HTR-8/SVneo (cell line): Measurements from ENCODE around the gene GATAD2A.

Experiments
- DNase-seq: peaks from one replicate; pipeline ENCODE4 v3.0.0; 2011; ENCODE audit warnings: low spot score, mixed read lengths; ENCODE audit not compliant: insufficient read length
- FAIRE-seq: peaks from 2 replicates; lab custom pipeline; 2011; peaks lifted over from hg19 to GRCh38; lab: Jason Lieb, UNC

GATAD2A gene

DNA sequence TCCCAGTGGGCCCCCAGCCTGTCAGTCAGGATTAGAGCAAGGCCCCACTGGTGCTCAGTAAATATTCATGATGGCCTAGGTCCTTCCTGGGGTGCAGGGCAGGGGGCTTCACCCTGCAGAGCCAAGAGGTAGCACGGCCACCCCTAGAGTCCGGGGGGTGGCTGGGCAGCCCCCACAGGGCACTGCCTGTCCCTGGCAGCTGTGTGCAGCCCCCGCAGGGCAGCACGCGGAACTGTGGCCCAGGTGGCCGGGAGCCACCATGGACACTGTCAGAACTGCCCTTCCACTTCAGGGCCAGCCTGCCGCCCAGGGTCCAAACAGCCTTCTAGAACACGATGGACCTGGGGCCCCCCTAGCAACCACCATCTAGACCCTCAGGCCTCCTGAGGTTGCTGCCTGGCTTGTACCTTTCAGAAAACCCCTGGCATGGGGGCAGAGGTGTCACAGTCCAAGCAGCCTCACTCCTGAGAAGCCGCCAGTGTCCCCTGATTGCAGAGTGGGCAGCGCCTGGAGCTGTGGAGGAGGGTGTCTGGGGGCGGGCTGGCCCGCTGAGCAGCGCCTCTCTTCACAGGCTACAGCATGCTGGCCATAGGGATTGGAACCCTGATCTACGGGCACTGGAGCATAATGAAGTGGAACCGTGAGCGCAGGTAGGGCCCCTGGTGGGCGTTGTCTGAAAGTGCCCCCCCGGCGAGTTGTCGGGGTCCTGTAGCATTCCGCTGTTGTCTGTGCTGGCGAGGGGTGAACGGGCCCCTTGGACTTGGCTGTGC lies 120.3 kb downstream of the GATAD2A start:
- DNase-seq (no peak), FAIRE-seq (no peak)

DNA sequence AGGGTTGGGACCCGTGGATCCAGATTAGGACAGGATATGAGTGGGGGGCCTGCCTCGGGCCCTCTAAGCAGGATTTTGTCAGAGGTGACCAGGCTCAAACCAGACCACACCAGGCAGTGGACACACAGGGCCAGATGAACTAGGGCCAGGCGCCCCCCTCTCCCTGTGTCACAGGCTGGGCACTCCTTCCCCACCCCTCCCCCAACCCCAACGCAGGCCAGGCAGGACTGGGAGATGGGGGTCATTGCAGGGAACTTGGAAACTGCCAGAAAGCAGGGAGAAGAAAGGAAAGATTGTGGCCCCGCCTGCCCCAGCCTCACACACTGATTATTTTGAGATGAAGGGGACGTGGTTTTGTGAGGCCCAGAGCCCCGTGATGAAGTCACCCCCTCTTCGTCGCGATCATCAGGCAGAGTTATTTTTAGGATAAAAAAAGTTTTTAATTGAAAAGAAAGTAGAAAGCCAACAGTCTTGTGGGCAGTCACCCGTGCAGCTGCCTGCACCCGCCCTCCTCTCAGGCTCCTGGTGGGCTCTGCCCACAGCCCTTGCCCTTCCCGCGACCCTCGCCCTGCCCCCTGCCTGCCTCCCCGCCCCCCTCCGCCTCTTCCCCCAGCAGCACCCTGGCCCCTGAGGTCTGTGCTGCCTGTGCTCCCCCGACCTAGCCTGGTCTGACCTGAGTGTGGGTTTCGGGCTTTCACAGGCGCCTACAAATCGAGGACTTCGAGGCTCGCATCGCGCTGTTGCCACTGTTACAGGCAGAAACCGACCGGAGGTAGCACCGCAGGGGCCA lies 121.3 kb downstream of the GATAD2A start:
- FAIRE-seq = no peak
- no peak for DNase-seq

DNA sequence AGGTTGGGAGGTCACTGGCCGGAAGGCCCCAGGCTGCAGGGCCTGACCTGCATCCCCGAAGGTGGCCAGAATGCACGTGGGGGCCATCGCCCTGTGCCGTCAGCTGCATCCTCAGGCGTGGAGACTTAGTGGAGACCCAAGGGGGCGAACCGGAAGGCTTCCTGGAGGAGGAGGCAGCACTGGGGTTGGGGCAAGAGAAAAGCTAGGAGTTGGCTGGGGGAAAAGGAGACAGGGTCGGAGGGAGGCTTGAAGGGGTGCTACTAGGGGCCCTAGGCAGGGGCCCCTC lies 121.8 kb downstream of the GATAD2A start:
- FAIRE-seq (no peak), DNase-seq (no peak)

DNA sequence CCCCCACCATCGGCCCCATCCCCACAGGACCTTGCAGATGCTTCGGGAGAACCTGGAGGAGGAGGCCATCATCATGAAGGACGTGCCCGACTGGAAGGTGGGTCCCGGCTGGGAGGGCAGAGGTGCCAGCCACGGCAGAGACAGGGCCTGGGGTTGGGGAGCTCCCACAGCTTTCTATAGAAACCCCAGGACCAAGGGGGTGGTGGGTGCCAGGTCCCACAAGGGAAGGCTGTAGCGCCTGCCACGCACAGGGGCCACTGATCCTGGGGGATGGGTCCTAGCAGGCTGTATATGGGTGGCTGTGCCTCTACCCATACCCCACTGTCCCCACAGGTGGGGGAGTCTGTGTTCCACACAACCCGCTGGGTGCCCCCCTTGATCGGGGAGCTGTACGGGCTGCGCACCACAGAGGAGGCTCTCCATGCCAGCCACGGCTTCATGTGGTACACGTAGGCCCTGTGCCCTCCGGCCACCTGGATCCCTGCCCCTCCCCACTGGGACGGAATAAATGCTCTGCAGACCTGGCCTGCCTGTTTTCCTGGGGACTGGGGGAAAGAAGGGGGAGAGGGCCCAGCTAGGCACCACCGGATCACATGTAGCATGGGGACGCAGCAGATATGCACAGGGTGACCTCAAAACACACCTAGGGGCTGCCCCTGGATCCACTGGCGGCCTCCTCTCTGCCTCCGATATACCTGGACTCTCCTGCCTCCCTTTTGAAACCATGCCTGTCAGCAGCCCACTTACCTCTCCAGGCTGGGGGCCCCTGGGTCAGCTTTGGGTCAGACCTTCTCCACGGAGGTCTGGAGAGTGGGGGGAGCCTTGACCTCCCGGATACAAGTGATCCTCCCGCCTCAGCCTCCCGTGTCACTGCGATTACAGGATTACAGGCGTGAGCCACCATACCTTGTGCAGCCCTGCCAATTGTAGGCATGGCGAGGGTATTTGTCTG lies 122.5 kb downstream of the GATAD2A start:
- DNase-seq (no peak), FAIRE-seq (no peak)

DNA sequence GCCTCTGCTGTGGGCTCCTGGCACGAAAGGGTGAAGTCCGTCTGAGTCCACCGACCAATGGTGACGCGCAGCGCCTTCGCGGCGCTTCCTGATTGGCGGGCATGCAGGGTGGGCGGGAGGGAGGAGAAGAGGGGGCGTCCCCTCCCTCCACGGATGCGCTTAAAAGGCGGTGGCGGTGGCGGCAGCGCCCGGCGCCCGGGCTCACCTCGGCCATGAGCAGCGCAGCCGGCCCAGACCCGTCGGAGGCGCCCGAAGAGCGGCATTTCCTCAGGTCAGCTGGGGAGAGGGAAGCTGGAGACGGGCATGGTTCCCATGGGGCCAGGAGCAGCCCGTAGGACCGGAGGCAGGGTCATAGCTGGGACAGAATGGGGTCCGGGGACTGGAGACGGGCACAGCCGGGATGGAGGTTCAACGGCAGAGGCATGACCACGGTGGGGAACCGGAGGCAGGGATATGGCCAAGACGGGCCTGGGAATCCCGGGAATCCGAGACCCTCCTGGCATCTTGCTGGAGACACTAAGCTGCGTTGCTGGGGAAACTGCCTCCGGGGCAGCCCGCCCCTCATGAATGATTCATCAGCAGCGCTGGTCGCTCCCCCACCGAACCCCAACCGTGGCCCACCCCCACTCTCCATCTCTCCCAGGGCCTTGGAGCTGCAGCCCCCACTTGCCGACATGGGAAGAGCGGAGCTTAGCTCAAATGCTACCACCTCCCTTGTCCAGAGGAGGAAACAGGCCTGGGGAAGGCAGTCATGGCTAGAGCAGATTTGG lies 123.4 kb downstream of the GATAD2A start, which contains the start of gene YJEFN3:
YJEFN3 (plus strand) TSS at position 191 of the 770 bp plus-strand sequence; CDS start at position 213, 22 bp downstream.
- DNase-seq (no peak), FAIRE-seq (no peak)

DNA sequence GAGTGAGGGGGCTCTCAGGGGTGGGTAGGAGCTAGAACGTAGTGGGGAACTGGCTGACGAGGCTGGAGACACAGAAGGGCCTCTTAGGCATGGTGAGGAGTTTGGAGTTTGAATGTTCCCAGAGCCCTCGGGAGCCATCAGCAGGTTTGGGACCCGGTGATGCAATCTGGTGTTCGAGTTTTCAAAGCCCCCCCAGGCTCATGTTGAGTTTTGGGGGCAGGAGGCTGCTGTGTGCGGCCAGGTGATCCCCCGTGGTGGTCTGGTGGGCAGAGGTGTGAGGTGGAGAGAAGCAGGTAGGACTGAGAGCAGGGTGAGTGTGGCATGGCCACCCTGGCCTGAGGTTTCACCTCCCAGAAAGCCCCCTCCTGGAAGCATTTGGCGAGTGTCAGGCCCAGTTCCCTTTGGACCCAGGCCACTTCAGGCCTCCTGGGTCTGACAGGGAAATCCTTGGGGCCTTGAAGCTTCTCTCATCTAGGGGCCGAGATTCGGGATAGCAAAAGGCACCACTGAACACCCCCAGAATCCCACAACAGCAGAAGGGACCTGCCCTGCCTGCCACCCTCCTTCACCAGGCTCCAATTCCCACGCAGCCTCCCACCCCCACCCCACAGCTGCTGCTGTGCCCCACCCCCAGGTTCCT lies 124.4 kb downstream of the GATAD2A start:
- DNase-seq = no peak
- FAIRE-seq = no peak

DNA sequence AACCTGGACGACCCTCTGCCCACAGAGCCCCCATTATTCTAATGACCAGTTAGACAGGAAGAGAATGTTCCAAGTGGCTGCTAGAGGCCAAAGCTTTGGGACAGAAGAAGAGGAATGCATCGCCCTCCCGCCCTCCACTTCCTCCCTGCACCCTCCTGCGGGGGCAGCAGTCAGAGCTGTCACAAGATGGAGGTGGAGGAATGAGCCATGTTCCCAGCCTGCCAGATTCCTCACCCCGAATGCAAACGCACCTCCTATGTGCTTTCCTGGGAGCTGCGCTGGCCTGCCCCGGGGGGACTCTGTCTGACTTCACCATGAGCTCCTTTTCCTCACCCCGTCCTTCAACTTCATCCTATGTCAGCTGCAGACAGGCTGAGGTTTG lies 124.9 kb downstream of the GATAD2A start:
- DNase-seq = no peak
- no peak for FAIRE-seq

DNA sequence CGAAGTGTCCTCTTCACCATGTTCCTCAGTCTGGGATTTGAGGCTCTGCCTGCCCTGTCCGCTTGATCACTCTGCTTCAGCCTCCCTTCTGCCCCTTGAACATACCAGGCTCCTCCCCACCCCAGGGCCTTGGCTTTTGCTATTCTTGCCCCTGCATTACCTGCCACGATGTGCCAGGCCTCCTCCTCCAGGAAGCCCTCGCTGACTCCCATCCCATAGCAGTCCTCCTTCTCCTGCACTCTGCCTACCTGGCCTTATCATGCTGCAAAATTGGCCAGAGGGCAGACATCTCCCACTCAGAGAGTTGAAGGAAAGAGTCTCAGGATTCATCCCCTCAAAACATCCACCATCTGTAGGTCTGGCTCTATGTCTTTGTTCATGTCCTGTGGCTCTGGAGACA lies 125.4 kb downstream of the GATAD2A start:
- no peak for FAIRE-seq
- no peak for DNase-seq

DNA sequence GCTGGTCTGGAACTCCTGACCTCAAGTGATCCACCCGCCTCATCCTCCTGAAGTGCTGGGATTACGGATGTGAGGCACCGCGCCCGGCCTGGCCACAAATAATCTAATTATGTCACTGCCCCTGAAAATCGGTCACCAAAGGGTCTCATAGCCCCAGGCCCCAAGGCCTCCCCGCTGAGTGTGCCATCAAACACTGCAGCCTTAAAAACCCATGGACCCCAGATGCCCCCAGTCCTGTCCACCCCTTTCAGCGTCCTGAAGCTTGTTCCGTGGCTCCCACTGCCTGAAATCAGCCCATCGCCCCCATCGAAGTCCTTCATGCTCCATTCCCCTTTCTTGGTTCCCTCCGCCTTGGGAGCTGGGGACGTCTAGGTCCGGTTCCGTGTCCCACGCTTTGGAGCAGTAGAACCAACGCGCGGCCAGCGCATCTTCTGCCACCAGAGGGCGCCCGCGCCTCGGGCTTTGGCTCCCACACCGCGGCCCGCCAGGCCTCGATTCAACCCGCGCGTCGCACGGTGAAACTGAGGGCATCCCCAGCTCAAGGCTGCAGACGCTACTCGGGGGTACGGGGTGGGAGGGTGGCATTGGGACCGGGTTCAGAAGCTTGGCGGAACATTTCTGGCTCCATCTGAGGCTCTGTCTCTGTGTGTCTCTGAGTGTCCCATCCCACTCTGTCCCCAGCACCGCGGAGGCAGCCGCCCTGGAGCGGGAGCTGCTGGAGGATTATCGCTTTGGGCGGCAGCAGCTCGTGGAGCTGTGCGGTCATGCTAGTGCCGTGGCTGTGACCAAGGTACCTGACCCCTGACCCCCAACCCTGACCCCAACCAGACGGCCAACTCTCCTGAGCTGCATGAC lies 126.7 kb downstream of the GATAD2A start:
- FAIRE-seq (peak; percentile 65), DNase-seq (peak; percentile 56)

DNA sequence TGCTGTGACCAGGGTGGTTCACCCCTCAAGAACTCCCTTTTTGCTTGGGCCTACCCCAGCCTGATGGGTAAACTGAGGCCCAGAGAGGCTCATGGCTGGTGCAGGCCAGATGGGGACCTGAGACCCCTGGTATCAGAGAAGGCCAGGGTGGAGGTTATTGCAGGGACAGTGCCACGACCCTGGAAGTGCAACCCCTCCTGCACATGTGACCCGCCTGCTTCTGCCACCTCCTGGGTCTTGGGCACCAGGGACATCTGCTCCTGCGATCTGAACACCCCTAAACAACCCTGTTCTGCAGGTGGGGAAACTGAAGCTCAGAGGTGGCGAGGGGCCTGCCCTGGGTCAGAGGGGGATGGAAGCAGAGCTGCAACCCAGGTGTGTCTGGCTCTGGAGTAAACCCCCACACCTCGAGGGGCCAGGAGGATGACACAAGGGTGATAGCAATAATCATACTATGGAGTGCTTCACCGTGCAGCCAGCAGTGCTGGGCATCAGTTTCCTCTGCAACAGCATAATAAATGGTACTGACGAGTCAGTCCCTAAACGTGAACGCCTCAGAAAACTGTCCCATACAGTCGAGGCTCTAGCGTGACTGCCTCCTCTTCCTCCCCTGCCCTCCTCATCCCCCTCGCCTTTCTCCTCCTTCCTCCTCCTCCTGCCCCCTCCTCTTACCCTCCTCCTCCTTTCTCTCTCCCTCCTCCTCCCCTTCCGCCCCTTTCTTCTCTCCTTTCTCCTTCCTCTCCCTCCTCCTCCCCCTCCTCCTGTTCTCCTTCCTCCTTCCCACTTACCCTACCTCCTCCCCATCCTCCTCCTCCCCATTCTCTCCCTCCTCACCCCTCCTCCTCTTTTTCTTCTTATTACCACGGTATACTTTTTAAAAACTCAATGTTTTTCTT lies 127.6 kb downstream of the GATAD2A start:
- DNase-seq (no peak), FAIRE-seq (no peak)

DNA sequence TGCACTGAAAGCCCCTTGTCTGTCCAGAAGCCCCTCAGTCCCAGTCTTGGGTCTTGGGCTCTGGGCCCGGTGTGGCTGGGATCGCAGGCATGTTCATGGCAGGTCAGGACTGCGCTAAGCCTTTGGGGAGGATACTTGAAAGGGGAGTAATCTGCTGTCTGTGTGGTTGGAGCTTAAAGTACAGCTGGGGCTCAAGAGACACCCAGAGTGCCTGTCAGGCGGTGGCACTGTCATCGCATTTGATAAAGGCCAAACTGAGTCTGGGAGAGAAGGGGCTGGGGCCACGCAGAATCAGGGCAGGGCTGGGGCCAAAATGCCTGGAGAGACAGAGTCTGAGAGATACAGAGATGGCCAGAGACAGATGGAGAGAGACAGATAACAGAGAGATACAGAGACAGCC lies 128.4 kb downstream of the GATAD2A start:
- no peak for FAIRE-seq
- no peak for DNase-seq

DNA sequence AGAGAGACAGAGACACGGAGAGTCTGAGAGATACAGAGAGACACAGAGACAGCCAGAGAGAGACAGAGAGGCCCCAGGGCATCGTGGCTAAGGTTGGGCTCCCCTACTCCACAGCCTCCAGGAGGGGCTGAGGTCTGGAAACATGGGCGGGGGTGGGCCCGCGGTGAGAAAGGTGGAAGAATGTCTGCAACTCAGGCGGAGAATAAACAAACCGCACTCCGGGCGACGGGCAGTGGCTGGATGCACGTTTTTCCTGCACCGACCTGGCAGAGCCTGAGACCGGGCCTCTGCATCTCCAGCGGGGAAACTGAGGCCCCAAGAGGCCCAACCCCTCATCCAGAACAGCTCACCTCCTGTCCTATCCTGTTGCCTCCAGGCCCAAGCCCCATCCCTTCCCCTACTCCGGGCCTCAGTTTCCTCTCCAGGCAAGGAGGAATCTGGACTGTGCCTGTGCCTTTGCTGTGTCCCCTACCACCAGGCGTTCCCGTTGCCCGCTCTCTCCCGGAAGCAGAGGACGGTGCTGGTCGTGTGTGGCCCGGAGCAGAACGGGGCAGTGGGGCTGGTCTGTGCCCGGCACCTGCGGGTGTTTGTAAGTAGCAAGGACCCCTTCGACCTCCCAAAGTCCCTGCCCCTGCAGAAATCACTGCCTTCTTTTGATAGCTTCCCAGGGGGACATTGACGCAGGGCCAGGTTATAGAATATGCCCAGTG lies 129.2 kb downstream of the GATAD2A start:
- FAIRE-seq (no peak), DNase-seq (no peak)

DNA sequence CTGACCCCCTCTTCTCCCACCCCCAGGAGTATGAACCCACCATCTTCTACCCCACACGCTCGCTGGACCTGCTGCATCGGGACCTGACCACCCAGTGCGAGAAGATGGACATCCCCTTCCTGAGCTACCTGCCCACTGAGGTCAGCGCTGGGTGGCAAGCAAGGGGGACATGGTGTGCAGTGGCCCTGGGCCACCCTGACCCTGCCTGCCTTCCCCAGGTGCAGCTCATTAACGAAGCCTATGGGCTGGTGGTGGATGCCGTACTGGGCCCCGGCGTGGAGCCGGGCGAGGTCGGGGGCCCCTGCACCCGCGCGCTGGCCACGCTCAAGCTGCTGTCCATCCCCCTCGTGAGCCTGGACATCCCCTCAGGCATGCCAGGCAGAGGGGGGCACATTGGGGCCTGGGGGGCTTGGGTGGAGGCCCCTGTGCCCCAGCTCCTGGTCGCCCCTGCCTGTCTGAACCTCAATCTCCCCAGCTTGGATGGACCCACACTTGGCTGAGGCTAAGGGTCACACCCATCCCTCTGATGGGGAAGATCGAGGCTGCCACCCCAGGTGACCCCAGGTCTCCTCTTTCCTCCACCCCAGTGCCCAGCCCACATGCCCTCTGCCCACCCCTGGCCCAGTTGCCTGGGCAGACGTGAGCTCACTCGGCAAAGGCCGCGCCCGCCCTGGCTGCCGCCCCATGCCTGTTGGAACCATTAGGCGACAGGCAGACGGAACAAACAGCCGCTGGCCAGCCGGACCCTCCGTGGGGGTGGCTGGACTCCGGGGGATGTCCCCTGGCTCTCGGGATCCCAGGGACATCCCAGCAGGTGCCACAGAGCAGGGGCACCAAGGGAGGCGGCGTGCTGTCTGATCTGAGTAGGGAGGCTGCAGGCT lies 130.1 kb downstream of the GATAD2A start:
- FAIRE-seq = no peak
- no peak for DNase-seq

DNA sequence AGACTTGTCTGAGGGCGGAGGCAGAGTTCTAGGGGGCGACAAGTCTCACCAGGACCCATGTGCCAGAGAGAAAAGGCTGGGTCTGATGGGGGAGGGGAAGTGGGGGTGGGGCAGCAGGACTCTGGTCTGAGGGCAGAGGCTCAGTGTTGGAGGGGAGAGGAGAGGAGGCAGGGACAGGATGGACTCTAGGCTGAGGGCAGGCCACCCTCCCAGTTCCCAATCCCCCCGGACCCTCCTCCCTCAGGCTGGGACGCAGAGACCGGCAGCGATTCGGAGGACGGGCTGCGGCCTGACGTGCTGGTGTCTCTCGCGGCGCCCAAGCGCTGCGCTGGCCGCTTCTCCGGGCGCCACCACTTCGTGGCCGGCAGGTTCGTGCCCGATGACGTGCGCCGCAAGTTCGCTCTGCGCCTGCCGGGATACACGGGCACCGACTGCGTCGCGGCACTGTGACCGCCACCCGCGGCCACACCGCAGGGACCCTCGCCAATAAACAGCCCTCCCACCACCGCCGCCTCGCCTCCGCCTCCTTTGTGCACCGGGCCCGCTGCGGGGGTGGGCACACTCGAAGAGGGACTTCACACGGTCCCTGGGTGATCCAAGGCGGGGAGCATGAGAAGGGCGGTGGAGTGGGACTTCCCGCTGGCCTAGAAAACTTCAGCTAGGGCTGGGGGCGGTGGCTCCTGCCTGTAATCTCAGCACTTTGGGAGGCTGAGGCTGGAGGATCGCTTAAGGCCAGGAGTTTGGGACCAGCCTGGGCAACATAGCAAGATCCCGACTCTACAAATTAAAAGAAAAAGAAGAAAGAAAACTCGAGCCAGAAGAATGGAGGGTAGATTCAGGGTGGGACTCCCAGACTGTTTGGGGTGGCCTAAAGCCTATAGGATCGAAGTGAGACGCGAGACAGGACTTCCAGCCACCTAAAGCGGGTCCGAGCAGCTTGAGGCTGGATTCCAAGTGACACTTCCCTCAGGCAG lies 131.9 kb downstream of the GATAD2A start:
- DNase-seq = no peak
- no peak for FAIRE-seq
